ENCODE results near the gene ZP2. TPM values are rescaled to one million over a fixed set of nuclear protein-coding genes. Genes with fewer than 3 reads are reported as not detected.

ZP2 gene
- total and polyA plus RNA-seq, 8 donors: 0.05 to 0.55 TPM; not detected in 6

- Histone ChIP-seq H3K9me3 (no peaks in the 10 kb centered on the region), H3K27me3 (peaks cover 0 to 4% (median 0%) of the 10 kb centered on the region in 3 donors)
- TF ChIP-seq POLR2AphosphoS5 (IDR thresholded peaks at IDR 0.05) (no peak), POLR2A (IDR thresholded peaks at IDR 0.05) (no peak), CTCF (IDR thresholded peaks at IDR 0.05) (no peak)
Observed at GRCh38 chr16:21239646-21240045, 28.3 kb upstream of the ZP2 start.

GRCh38 chr16:21236831-21237230 lies 25.5 kb upstream of the ZP2 start:
- no peaks in the 10 kb centered on the region for H3K36me3 ChIP-seq
- H3K27me3 ChIP-seq: no peaks in the 10 kb centered on the region
- intact Hi-C loops (cut with DNase I; ENCODE audit: low total_unique reads): no loop called here
- H3K27ac ChIP-seq: no peak overlapping the region
- TF ChIP-seq POLR2A (IDR thresholded peaks at IDR 0.05) (no peak), EP300 (IDR thresholded peaks at IDR 0.05) (no peak), CTCF (IDR thresholded peaks at IDR 0.05) (no peak), POLR2AphosphoS5 (IDR thresholded peaks at IDR 0.05) (no peak)
- 70 to 87% (median 81%) methylated on average over 5 of the region's 5 CpGs for WGBS, 5 donors
- no peaks in the 10 kb centered on the region for H3K4me1 ChIP-seq
- no peak overlapping the region for H3K4me3 ChIP-seq
- no peak for DNase-seq
- H3K9me3 ChIP-seq: no peaks in the 10 kb centered on the region

More at GRCh38 chr16:21239646-21240045, 28.3 kb upstream of the ZP2 start:
- WGBS, 5 donors: 25 to 60% (median 51%) methylated on average over 4 of the region's 4 CpGs
- no peak overlapping the region for H3K27ac ChIP-seq
- peak in 1 of 2 donors; percentile 11 for DNase-seq
- H3K4me3 ChIP-seq: no peak overlapping the region
- intact Hi-C loops (cut with DNase I; ENCODE audit: low total_unique reads): no loop called here
- H3K4me1 ChIP-seq: no peaks in the 10 kb centered on the region
- H3K36me3 ChIP-seq: no peaks in the 10 kb centered on the region

GRCh38 chr16:21235199-21235585 lies 23.8 kb upstream of the ZP2 start:
- WGBS, 5 donors: 53 to 70% (median 59%) methylated on average over 3 of the region's 3 CpGs
- Histone ChIP-seq H3K4me3 (no peak overlapping the region), H3K4me1 (no peaks in the 10 kb centered on the region), H3K36me3 (no peaks in the 10 kb centered on the region), H3K27me3 (peaks cover 0 to 6% (median 0%) of the 10 kb centered on the region in 3 donors), H3K9me3 (no peaks in the 10 kb centered on the region), H3K27ac (no peak overlapping the region)
- no peak for DNase-seq
- TF ChIP-seq EP300 (IDR thresholded peaks at IDR 0.05) (no peak), POLR2AphosphoS5 (IDR thresholded peaks at IDR 0.05) (no peak), POLR2A (IDR thresholded peaks at IDR 0.05) (no peak), CTCF (IDR thresholded peaks at IDR 0.05) (no peak)
- intact Hi-C loops (cut with DNase I; ENCODE audit: low total_unique reads): no loop called here

- intact Hi-C loops (cut with DNase I; ENCODE audit: low total_unique reads): no loop called here
- H3K36me3 ChIP-seq: no peaks in the 10 kb centered on the region
- H3K4me1 ChIP-seq: no peaks in the 10 kb centered on the region
- 56 to 72% (median 64%) methylated on average over 11 of the region's 11 CpGs for WGBS, 5 donors
- no peak for TF ChIP-seq CTCF (IDR thresholded peaks at IDR 0.05)
- TF ChIP-seq EP300 (IDR thresholded peaks at IDR 0.05): no peak
- TF ChIP-seq POLR2AphosphoS5 (IDR thresholded peaks at IDR 0.05): no peak
- no peak for TF ChIP-seq POLR2A (IDR thresholded peaks at IDR 0.05)
- no peak within 1 kb of the TSS for H3K27ac ChIP-seq
- peak within 1 kb of the TSS in 1 of 4 donors; percentile 1 for H3K4me3 ChIP-seq
- peak; percentile 29 to 68 for DNase-seq
- H3K27me3 ChIP-seq: peaks cover 0 to 11% (median 0%) of the 10 kb centered on the region in 3 donors
- no peaks in the 10 kb centered on the region for H3K9me3 ChIP-seq
Observed at GRCh38 chr16:21233521-21234150, 22.3 kb upstream of the ZP2 start, which contains the start of gene ANKS4B. Gene ANKS4B, plus strand, starts transcription at chr16:21233699. Its CDS starts 39 bp downstream, at chr16:21233738.
